Gastroesophageal sphincter (tissue), 3 donors: ENCODE data around the gene RAB1B.
"Not testable (repeated sequence)": the region's sequence is repeated elsewhere in the genome, so short reads cannot be mapped to it uniquely, and the experiment has no call there.

Experiments used
- CTCF ChIP-seq, 4 experiments: fragments of 200-600 bp in 2 of 4; fragments of 450-650 bp in 2 of 4; sonication (generic) in 1 of 4; IDR thresholded peaks; one replicate each; pipeline ENCODE4 v1.5.1; 2017 to 2019; ENCODE audit warnings: antibody characterized with exemption in 4 of 4, mild to moderate bottlenecking in 2 of 4, moderate library complexity in 2 of 4
- EP300 ChIP-seq: sonication (generic); formaldehyde crosslinking; IDR thresholded peaks from one replicate; pipeline ENCODE4 v1.6.1; 2017; ENCODE audit warnings: antibody characterized with exemption, mild to moderate bottlenecking

- TF ChIP-seq CTCF (IDR thresholded peaks at IDR 0.05); EP300: not testable (repeated sequence)
These were observed 52.3 kb downstream of the RAB1B start for GRCh38 chr11:66320748-66321147.
